ENCODE data around the gene MED20.
"Not testable (repeated sequence)": the region's sequence is repeated elsewhere in the genome, so short reads cannot be mapped to it uniquely, and the experiment has no call there.

The MED20 gene

GRCh38 chr6:41920921-41921711, at the start of gene MED20, which contains the start of gene BYSL:
MED20 (minus strand) TSS chr6:41921139; CDS start chr6:41921018, 121 bp downstream.
BYSL (plus strand) TSS chr6:41921499; CDS start chr6:41921563, 64 bp downstream.
- DNase-seq = peak; percentile 90

DNA sequence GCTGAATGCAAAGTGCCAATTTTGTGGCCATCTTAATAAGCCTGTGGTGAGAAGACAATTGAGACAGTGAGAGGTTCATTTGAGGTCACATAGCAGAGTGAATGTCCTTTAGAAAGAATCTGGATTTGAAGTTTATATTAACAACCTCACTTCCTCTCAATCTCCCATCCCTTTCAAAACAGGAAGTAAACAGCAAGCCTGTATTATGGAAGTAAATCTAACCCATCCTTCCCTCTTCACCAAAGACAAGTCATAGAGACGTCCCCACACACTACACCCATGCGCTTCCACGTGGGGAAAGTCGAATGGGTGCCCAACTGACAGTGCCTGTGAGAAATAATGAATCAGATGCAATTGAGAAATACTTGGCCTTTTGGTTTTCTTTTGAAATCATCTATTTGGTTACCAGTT, 49.5 kb upstream of the MED20 start:
- DNase-seq = no peak

DNA sequence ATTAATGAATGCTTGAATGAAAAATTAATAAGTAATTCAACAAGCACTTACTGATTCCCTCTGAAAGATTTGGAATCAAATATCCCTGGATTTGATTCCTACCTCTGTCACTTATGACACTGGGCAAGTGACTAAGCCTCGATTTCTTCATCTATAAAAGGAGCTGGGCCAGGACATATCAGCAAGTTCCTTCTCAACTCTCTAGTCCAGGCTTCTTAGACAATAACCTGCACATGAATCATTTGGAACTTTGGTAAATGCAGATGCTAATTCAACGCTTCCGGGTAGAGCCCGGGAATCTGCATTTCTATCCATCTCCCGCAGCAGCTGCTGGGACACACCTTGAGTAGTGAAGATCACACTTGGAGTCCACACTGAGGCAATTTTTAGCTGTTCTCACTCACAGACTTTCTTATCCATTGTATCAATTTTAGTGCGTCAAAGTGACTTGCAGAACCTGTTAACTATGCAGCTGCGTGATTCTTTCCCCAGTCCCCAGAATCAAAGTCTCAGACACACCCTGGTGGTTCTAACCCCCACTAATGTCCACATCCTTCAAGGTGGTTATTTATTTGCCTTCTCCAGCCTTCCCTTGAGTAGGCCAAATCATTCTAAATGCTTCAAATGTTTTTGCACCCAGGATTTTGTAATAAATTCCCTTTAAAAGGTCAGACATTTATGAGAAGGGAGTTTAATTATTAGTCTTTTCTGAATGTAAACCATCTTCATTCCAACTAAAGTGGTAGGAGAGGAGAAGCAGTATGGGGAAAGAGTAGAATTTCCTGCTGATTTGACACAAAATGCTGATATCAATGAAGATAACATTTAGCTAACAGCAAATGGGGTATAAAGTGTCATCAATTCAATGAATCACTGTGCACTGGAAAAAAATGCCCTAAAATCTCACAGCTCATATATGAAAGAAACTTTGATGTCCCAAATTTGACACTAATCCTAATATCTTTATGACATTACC, 46.7 kb upstream of the MED20 start:
- DNase-seq = no peak

DNA sequence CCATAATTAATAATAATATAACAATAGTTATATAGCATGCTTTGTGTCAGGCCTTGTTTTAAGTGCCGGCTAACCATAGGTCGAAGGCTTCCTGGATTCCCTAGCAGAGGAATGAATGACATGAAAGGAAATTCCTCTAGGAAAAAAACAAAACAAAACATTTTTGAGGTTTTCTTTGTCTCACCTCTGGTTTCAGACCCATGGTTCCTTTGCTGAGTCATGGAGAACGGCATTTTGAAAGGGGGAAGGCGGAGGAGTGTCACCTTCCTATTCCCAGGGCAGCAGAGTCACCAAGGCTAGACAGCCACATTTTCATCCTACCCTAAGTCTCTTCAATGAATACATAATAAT, 46.0 kb upstream of the MED20 start:
- no peak for DNase-seq

- no peak for DNase-seq
Measured at GRCh38 chr6:41966214-41966920, 45.4 kb upstream of the MED20 start.

GRCh38 chr6:41965429-41966213, 44.7 kb upstream of the MED20 start:
- DNase-seq = no peak

DNA sequence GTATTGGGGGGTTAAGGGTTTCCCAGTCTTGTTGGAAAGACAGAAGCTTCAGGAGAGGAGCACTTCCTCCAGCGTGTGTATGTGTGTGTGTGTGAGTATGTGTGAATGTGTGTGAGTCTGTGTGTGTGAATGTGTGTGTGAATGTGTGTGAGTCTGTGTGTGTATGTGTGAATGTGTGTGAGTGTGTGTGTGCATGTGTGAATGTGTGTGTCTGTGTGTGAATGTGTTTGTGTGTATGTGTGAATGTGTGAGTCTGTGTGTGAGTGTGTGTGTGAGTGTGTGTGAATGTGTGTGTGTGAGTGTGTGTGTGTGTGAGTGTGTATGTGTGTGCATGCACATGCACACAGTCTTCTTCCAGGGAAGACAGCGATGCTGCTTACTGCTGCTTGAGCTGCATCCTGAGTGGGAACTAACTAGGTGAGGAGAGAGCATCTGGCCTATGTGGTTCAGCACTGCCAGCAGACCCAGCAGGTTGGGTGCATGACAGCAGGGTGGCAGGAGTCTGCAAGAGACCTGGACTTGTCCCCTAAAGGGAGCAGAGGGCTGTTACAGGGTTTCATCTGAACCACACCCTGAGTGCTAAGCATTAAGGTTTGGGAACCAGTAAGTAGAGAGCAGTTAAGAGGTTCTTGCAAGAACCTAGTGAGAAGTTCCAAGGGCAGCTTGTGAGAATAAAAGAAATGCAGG, 43.4 kb upstream of the MED20 start:
- DNase-seq = no peak

- no peak for DNase-seq
Measured at GRCh38 chr6:41963371-41963770, 42.4 kb upstream of the MED20 start.

- no peak for DNase-seq
Measured at GRCh38 chr6:41960028-41960427, 39.1 kb upstream of the MED20 start.

DNA sequence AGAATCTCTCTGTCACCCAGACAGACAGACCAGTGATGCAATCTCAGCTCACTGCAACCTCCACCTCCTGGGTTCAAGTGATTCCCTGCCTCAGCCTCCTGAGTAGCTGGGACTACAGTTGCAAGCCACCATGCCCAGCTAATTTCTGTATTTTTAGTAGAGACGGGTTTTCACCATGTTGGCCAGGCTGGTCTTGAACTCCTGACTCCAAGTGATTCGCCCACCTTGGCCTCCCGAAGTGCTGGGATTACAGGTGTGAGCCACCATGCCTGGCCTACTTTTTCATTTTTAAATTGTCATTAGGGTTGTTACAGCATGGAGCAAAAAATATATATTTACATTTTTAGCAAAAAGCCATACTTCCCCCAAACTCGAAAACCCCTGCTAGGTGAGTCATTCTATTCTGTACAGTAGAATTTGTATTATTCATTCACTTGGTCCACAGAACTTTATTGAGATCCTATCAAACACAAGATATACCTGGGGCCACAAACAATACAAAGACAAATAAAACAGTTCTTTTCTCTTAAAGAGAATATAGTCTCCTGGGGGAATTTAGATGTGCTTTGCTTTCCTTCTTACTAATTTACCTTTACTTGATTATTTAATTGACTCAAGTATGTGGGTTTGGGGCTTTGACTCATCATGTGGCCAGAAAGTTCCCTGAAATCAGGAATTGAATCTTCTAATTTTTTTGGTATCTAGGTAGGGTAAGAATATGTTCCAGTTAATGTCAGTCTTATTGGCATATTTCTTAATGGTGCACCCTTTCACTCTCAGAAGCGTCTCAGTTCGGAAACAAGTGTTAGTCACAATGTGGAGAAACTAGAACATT, 37.3 kb upstream of the MED20 start:
- no peak for DNase-seq

DNA sequence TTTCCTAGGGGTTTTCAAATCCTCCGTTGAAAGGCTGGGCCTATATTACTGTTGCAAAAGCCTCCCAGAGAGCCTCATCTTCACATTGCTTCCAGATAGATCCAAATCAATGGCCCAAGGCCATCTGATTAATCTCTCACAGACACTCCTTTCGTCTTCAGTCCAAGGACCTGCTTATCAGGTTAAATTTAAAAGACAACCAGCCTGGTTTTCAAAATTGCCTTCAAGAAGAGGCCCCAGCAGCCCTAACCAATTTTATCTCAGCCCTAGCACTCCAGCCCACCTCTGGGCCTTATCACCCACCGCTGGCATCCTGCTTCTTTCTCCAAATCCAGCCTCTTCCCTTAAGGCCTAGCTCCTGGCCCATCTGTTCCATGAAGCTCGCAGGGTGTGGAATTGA, 36.2 kb upstream of the MED20 start:
- no peak for DNase-seq

DNA sequence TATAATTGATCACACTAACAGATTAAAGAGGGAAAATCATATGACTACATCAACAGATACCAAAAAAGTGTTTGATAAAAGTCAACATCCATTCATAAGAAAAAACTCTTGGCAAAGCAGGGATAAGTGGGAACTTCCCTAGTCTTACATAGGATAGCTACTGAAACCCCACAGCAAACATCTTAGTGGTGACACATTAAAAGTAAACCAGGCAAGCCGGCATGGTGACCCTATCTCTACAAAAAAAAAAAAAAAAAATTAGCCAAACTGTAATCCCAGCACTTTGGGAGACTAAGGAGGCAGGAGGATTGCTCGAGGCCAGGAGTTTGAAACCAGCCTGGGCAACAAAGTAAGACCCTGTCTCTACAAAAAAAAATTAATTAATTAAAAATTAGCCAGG, 34.5 kb upstream of the MED20 start:
- DNase-seq = no peak

- DNase-seq = no peak
Measured at GRCh38 chr6:41954668-41955067, 33.7 kb upstream of the MED20 start.

DNA sequence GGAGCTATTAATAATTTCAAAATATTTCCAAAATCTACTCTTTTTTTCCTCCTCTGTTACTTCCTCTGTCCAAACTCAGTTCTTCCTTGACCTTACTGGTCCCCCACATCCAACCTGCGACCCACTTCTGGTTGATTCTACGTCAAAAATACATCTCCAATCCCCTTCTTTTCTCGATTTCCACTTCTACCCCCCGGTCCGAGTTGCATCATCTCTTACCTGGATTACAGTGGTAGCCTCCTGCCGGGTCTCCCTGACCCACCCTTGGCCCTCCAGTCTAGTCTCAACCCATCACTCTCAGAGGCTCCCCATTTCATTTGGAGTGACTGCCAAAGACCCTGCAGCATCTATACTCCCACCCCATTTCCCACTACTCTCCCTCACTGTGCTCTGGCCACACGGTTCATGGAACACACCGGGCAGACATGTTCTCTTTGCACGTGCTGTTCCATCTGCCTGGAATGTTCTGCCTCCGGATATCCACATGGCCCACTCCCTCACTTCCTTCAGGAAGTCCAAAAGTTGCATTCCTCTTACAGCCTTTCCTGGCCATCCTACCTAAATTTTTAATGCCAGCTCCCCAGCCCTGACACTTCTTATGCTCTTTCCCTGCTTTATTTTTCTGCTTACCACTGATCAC, 26.8 kb upstream of the MED20 start:
- DNase-seq = no peak

DNA sequence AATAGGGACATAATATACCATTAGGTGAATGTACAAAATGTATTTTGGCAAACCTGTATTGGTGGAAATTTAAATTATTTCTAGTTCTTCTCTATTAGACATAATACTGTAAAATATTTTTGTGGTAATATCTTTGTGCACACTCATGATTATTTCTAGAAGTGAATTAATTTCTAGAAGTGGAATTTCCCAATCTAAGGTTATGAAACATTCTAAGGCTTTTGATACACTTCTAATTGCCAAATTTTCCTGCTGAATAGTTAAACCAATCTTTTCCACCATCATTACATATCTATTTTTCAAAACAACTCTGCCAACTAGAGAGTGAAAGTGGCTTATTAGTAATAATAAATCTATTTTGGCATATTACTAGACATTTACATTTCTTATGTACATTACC, 22.5 kb upstream of the MED20 start:
- DNase-seq = no peak

- not testable (repeated sequence) for DNase-seq
Measured at GRCh38 chr6:41942882-41943281, 21.9 kb upstream of the MED20 start.

DNA sequence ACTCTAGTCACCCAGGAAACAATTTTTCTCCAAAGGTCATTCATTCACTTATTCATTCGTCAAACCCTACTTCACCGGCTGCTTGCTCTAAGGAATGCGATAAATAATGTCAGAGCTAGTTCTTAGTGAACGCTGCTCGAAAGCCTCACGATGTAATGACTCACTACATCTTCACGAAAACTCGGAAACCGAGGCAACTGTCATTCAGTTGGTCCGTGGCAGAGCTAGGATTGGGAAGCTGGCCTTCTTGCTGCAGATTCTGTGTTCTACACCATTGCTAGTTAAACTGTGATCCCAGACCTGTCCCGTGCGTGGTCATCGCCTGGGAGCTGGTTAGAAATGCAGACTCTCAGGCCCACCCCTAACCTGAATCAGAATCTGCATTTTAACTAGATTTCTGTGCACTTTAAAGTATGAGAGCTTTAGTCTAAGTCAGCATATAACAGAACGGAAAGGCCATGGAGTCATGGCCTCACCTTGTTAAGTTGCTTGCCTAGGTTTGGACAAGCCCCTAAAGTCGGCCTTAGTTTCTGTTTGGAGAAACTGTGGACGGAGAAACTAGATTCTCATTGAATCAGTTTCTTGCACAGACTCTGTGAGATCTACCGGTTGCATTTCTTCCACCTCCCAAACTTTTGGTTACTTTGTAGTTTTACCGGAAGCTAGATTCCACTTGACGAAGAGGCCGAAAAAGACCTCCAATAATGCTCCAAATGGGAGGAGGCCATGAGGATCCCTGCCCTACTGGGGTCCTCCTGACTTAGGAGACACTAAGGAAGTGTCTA, 21.3 kb upstream of the MED20 start:
- DNase-seq = no peak

DNA sequence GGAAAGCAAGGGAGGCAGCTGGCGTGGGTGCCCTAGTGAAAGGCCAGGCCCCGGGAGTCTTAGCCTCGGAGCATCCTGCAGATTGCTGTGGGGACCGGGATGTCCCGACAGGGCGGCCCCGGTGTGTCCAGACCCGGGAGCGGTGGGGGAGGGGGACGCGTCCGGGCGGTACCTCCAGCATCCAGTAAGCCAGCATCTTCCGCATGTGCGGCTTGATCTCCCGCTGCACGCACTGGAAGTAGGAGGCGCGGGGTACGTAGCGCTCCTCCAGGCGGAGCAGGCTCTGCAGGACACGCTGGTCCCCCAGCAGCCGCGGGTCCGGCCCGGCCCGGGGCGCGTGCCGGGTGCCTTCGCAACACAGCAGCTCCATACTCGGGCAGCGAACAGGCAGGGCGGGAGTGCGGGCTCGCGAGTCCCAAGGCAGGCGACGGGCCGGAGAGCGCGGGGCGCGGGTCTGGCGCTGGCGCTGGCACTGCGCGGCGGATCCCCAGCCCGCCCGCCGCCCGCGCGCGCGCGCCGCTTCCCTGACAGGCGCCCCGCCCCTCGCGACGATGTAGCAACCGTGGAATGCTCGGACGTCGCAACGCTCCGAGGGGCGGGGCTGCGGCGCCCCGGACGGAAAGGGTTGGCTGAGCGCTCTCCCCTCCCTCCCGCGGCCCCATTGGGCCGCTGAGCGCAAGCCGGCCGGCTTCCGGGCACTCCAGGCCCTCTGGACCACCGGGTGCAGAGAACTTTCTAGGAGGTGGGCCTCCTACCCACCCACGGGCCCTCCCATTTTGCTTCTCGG, 20.5 kb upstream of the MED20 start, which contains the start of gene CCND3:
Gene CCND3, minus strand, starts transcription at position 529 of the 787 bp plus-strand sequence. Its CDS starts 159 bp downstream, at position 370.
- DNase-seq = peak; percentile 85

Measured in NCI-H526 treated with DMSO at 0.1 percent for 48 hours (cell line).